GM18517 (cell line): ENCODE results near the gene ATP7B.

Source experiments
- ATAC-seq: cut with Tn5 transposase; IDR thresholded peaks from one replicate; pipeline ENCODE4 v1.9.1; 2021; ENCODE audit warnings: mild to moderate bottlenecking, moderate library complexity; ENCODE audit not compliant: unreplicated experiment

Gene ATP7B

DNA sequence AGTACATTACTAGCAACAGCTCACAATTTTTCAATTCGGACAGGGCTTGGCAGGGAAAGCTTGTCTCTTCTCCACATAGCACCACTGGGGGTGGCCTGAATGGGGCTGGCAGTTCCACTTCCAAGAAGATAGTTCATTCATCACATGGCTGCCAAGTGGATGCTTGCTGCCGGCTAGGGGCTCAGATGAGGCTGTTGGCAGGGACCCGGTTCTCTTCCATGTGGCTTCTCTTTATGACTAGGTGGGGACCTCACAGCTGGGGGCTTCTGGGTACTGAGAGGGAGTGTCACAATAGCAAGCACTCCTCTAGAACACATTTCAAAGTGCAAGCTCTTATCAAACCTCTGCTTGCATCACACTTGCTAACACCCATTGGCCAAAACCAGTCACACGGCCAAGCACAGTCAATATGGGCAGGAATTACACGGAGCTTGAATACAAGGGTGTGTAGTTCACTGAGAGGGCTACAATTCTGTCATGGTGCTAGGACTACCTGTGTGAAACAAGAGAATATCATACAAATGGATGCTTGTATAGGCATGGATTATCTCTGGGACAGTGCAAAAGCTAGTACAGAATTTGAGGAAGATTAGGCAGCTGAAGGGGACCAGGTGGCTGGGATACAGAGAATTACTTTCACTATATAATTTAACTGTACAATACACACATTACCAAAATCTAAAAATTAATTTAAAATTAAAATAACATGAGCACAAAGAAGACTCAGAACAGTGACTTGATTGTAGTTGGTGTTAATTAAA is 32.3 kb downstream of the ATP7B start:
- no peak for ATAC-seq

DNA sequence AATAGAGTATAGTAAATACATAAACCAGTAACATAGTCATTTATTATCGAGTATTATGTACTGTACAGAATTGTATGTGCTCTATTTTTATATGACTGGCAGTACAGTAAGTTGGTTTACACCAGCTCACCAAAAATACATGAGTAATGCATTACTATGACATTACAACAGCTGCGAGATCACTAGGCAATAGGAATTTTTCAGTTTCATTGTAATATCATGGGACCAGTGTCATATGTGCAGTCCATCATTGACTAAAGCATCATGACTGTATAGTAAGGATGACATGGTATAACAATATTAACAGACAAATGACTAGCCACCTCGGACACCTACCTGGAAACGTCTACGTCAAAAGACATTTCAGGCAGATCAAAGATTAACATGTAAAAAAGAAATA is 33.6 kb downstream of the ATP7B start:
- ATAC-seq: no peak

GRCh38 chr13:51976890-51977289 is 34.4 kb downstream of the ATP7B start:
- ATAC-seq: no peak

DNA sequence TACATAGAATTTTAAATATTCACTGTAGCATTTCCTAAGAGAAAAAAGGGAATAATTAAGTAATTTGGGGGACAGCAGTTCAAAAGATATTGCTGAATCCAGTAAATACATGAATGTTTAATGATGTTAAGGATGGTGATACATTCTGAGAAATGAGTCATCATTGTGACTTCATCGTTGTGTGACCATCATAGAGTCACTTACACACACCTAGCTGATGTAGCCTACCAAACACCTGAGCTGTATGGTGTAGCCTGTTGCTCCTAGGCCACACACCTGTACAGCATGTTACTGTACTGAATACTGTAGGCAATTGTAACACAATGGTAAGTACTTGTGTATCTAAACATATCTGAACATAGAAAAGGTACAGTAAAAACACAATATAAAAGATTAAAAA is 34.8 kb downstream of the ATP7B start:
- ATAC-seq: no peak

DNA sequence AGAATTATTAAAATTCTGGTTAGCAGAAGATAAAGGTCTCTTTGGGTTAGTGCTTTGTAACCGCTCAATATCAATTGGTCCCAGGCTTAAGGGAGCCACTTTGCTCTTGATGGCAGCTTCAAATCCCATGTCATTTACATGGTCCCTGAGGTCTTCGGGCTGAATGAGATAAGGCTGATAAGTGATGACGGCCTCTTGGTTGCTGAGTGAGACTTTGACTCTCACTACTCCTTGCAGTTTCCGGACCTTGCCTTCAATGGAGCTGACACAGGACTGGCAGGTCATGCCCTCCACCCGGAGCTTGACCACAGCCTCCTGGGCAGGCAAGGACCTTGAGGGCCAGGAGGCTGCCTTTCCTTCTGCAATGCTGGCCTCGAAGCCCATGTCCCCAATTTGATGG is 36.8 kb downstream of the ATP7B start:
- ATAC-seq: no peak

GRCh38 chr13:51971520-51972426 is 39.5 kb downstream of the ATP7B start:
- no peak for ATAC-seq

DNA sequence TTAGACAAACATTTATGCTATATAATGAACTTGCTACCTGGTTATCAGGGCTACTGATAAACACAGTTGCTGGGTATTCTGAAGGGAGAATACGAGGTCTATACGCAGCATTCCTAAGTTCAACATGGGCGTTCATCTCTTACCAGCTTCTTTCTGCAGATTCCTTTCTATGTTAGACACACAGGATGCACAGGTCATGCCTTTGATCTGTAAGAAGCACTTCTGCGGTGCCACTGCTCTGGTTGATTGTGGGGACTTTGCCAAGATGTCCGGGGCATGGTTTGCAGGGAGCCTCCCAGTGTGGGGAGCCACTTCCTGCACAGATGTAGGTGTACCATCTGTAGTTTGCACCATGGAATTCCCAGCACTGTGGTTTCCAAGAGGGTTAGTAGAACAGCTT is 40.9 kb downstream of the ATP7B start:
- no peak for ATAC-seq

DNA sequence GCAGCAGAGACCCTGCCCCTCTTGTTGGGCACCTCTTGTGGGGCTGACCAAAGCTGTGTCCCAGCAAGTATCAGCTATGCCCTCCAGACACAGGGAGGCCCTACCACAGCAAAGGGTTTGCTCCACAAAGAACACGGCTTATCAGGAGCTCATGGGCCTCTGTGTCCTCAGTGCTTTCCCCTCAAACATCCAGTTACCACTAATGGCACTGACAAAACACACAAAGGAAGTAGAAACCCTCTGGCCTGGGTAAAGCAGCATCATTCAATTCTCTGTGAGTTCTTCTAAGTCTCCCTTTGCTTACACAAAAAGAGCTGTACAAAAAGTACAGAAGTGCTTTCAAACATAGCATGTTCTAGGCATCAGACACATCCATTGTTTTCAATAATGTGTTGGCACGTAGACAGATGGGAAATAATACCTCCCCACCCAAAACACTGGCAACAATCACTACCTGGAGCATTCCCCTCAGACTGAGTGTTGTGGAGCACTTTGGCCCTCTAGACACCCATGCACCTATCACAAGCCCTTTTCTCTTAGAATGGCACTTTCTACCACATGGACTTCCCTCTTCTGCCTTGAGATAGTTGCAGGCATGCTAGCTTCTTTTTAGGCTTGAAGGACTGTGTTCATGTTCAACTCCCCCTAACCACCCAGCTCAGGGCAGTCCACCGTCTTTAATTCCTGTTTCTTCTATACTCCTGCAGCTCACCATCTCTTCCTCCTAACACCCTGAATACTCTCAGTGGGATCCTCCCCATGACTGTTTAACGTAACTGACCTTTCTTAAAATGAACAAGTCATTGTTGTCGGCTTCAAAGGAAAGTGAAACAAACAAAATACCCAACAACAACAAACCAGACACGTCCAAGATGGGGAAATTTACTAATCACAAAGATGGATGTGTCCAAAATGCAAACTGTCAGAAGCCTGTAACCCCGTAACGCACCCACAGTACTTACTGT is 43.5 kb downstream of the ATP7B start:
- no peak for ATAC-seq

GRCh38 chr13:51966186-51966585 is 45.1 kb downstream of the ATP7B start:
- ATAC-seq: no peak

- ATAC-seq: no peak
Observed at GRCh38 chr13:51961493-51962403, 49.5 kb downstream of the ATP7B start.

GRCh38 chr13:51960766-51961165 is 50.5 kb downstream of the ATP7B start:
- ATAC-seq: no peak

DNA sequence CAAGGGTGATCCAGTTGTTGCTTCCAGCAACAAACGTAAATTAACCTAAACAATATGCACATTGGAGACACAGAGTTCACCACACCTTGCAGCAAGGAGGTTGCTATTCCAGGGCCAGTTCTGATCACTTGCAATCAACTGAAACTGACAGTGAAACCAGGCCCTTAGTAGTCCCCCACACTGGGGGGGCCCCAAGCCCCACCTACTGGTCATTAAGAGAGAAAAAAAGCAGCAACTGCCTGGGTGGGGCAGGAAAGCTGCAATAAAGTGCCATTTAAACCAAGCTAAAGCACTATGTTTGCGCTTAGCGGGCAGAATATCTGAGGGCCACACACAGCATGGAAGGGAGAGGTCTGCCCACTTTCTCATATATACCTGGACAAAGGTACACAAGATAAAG is 51.5 kb downstream of the ATP7B start:
- ATAC-seq: peak; percentile 93

DNA sequence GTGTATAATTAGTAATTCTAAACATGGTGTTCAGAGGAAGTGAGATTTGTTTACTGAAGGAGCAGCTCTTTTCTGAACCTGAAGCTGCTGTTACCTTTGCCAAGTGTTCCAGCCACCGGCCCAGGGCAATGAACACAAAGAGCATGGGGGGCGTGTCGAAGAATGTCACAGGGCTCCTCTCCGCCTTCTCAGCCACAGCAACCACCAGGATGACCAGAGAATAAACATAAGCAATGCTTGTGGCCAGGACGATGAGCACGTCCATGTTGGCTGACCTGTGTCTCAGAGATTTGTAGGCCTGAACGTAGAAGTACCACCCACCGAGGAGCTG is 53.1 kb downstream of the ATP7B start:
- no peak for ATAC-seq

GRCh38 chr13:51957377-51958216 is 53.7 kb downstream of the ATP7B start:
- no peak for ATAC-seq

DNA sequence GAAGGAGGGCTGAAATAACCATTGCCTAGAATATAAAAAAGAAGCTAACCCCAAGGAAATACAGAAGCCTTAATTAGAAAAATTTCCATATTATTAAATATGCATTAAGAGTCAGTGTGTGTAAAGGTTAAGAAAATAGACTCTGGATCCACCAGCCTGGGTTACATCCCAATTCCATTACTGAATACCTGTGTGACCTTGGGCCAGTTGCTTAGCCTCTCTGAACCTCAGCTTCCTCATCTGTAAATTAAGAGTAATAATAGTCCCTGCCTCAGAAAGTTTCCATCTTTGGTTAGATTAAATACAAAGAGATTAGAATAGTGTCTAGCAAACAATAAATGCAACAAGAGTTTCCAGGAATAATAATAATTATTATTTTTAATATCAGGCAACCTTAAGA is 54.5 kb downstream of the ATP7B start:
- ATAC-seq: no peak

DNA sequence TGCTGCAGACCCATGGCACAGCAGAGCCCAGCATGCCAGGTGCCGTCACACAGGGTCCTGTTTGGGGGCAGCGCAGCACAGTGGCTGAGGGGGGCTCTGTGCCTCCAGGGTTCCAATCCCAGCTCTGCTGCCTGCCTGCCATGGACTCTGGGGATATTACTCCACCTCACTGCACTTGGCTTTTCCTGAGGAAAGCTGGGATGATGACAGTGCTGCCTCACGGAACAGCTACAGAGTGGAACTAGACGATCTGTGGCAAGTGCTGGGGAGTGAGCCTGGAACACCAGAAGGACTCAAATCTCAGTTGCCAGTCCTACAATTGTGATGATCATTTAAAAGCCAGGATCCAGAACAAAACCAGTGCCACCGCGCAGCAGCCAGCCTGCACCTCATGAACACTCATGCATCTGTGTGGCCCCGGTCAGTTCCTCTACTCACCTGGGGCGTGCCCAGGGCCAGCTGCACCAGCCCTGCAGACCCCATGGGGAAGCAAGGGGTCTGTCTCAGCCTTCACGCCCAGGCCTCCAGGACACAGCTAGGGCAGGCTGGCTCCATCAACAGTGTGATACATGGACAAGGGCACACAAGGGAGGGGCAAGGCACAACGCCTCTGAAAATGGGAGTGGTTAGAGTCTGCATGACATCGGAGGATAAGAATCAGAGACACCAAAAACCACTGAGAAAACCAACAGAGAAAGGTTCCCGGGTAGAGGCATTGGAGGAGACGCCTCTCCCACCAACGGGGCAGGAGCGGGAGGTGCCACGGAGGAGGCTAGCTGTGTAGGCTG is 55.2 kb downstream of the ATP7B start:
- ATAC-seq: no peak

DNA sequence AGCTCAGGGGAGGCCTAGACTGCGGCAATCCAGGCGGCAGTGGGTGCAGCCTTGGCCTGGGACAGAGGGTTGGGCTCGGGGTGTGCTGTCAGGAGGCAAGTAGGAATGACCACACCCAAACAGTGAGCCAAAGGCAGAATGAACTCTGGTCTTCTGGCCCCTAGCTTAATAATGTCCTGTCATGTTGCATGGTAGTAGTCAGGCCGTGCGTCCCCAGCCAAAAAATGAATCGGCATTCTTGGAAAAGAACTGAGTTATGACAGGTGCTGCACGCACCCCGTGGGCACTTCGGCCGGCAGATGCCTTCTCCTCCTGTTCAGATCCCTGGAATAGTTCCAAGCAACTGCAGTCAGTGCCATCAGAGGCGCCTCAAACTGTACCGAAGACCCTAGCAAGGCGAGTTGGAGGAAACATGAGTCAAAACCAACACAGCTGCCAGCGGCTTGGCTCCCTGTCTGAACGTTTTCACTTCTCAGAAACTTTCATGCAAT is 55.9 kb downstream of the ATP7B start:
- no peak for ATAC-seq
